HG03103 (cell line): ENCODE data around the gene HIPK2.
A peak's percentile ranks its signal among the peaks of the same experiment; 100 is the strongest.
"Not testable (repeated sequence)": the region's sequence is repeated elsewhere in the genome, so short reads cannot be mapped to it uniquely, and the experiment has no call there.

Source experiments
- ATAC-seq: cut with Tn5 transposase; IDR thresholded peaks from one replicate; pipeline ENCODE4 v1.9.1; 2021; ENCODE audit warnings: low read depth; ENCODE audit not compliant: unreplicated experiment

HIPK2 gene

GRCh38 chr7:139679731-139680594, 97.8 kb downstream of the HIPK2 start:
- ATAC-seq = no peak

- ATAC-seq = no peak
These were observed 101.4 kb downstream of the HIPK2 start for GRCh38 chr7:139676390-139676789.

GRCh38 chr7:139675127-139676125, 102.4 kb downstream of the HIPK2 start:
- ATAC-seq = no peak

GRCh38 chr7:139674752-139675126, 103.1 kb downstream of the HIPK2 start:
- no peak for ATAC-seq

GRCh38 chr7:139674341-139674740, 103.5 kb downstream of the HIPK2 start:
- no peak for ATAC-seq

GRCh38 chr7:139673762-139674161, 104.0 kb downstream of the HIPK2 start:
- no peak for ATAC-seq

GRCh38 chr7:139673230-139673629, 104.6 kb downstream of the HIPK2 start:
- ATAC-seq = peak; percentile 77

- ATAC-seq = no peak
These were observed 105.8 kb downstream of the HIPK2 start for GRCh38 chr7:139671967-139672366.

- ATAC-seq = not testable (repeated sequence)
These were observed 107.1 kb downstream of the HIPK2 start for GRCh38 chr7:139670662-139671061.

GRCh38 chr7:139669106-139670061, 108.4 kb downstream of the HIPK2 start:
- ATAC-seq = no peak

GRCh38 chr7:139667377-139667776, 110.4 kb downstream of the HIPK2 start:
- no peak for ATAC-seq

- no peak for ATAC-seq
These were observed 111.3 kb downstream of the HIPK2 start for GRCh38 chr7:139666501-139666900.

- ATAC-seq = no peak
These were observed 113.4 kb downstream of the HIPK2 start for GRCh38 chr7:139664434-139664833.

GRCh38 chr7:139663608-139664177, 114.1 kb downstream of the HIPK2 start:
- ATAC-seq = no peak

GRCh38 chr7:139661903-139662302, 115.9 kb downstream of the HIPK2 start:
- ATAC-seq = no peak

GRCh38 chr7:139661043-139661440, 116.8 kb downstream of the HIPK2 start:
- ATAC-seq = no peak

GRCh38 chr7:139660317-139661042, 117.3 kb downstream of the HIPK2 start:
- ATAC-seq = no peak

- ATAC-seq = no peak
These were observed 117.9 kb downstream of the HIPK2 start for GRCh38 chr7:139659922-139660316.
